Mammary epithelial cell (primary cell): ENCODE measurements around the gene SGO1.

ENCODE experiments used
- CTCF ChIP-seq, 2 donors: IDR thresholded peaks in 1 of 2; conservative IDR thresholded peaks in 1 of 2; 2 replicates each; pipeline ENCODE4 v1.5.1; 2011 to 2012; ENCODE audit warnings: inconsistent platforms in 2 of 2, low read length in 2 of 2, mild to moderate bottlenecking in 2 of 2, control low read depth in 1 of 2, low read depth in 1 of 2; ENCODE audit not compliant: insufficient read depth in 1 of 2; ENCODE audit errors: extremely low read depth in 1 of 2
- EZH2 ChIP-seq: IDR thresholded peaks from 2 replicates; pipeline ENCODE4 v1.6.1; 2012; ENCODE audit warnings: low read length, inconsistent platforms, borderline replicate concordance

- TF ChIP-seq EZH2 (no peak), CTCF (conservative IDR thresholded peaks at IDR 0.05 in 1 of 2, IDR thresholded peaks at IDR 0.05 in 1 of 2; ENCODE audit: extremely low read depth in 1 of 2, insufficient read depth in 1 of 2, low read depth in 1 of 2, low read length in 2 of 2) (no peak)
These were observed 55.9 kb downstream of the SGO1 start for GRCh38 chr3:20130106-20130505.
